HG02678 (cell line): ENCODE results near the gene LYL1.

Source experiments
- ATAC-seq: cut with Tn5 transposase; IDR thresholded peaks from one replicate; pipeline ENCODE4 v1.9.1; 2021; ENCODE audit warnings: mild to moderate bottlenecking, moderate library complexity; ENCODE audit not compliant: unreplicated experiment

Gene LYL1

GRCh38 chr19:13110099-13110610, 7.5 kb upstream of the LYL1 start:
- ATAC-seq = no peak

- ATAC-seq = no peak
These were observed 6.9 kb upstream of the LYL1 start for GRCh38 chr19:13109361-13110098.

GRCh38 chr19:13104848-13105711, 2.4 kb upstream of the LYL1 start:
- ATAC-seq = no peak

GRCh38 chr19:13104360-13104847, 1.7 kb upstream of the LYL1 start:
- peak; percentile 41 for ATAC-seq

GRCh38 chr19:13103581-13104359, 1.1 kb upstream of the LYL1 start:
- ATAC-seq = no peak

GRCh38 chr19:13102416-13102665, 317 bp downstream of the LYL1 start:
- peak; percentile 7 for ATAC-seq

- no peak for ATAC-seq
These were observed 855 bp downstream of the LYL1 start for GRCh38 chr19:13101590-13102415.

GRCh38 chr19:13100841-13101589, 1.6 kb downstream of the LYL1 start:
- no peak for ATAC-seq

GRCh38 chr19:13100031-13100588, 2.5 kb downstream of the LYL1 start:
- ATAC-seq = no peak

- ATAC-seq = no peak
These were observed 3.3 kb downstream of the LYL1 start for GRCh38 chr19:13099073-13099999.

GRCh38 chr19:13098277-13099072, 4.2 kb downstream of the LYL1 start:
- ATAC-seq = no peak

GRCh38 chr19:13097463-13098258, 5.0 kb downstream of the LYL1 start:
- ATAC-seq = no peak

- no peak for ATAC-seq
These were observed 5.6 kb downstream of the LYL1 start for GRCh38 chr19:13097033-13097462.

GRCh38 chr19:13095934-13096927, 6.4 kb downstream of the LYL1 start:
- no peak for ATAC-seq

- ATAC-seq = no peak
These were observed 7.3 kb downstream of the LYL1 start for GRCh38 chr19:13095393-13095784.
